Stimulated activated CD4-positive, alpha-beta T cell treated with anti-CD3 and anti-CD28 coated beads, Interleukin-12 subunit alpha, Interleukin-12 subunit beta, amount 100 ng/mL, for 48 hours (primary cell): ENCODE measurements around the gene PLK5.
"Not testable (repeated sequence)": the region's sequence is repeated elsewhere in the genome, so short reads cannot be mapped to it uniquely, and the experiment has no call there.

Experiments used
- DNase-seq, 3 donors: peaks; one replicate each; pipeline ENCODE4 v3.0.0-alpha.2; 2020; ENCODE audit warnings: low read depth in 2 of 3, low spot score in 1 of 3

Gene PLK5

DNA sequence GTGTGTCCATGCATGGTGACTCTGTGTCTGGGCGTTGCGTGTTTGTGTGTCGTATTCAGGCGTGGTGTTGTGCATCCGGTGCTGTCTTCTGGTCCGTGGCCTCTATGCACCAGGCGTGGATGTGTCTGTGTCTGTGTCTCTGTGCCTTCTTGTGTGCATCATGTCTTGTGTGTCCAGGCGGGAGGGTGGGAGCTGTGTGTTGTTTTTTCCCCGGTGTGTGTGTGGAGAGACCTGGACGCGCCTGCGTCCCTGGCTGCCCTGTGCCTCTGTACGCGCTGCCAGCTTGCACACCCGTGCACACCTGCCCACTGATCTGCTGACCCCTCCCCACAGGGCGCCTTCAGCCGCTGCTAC is 1.1 kb downstream of the PLK5 start:
- DNase-seq, result no peak

DNA sequence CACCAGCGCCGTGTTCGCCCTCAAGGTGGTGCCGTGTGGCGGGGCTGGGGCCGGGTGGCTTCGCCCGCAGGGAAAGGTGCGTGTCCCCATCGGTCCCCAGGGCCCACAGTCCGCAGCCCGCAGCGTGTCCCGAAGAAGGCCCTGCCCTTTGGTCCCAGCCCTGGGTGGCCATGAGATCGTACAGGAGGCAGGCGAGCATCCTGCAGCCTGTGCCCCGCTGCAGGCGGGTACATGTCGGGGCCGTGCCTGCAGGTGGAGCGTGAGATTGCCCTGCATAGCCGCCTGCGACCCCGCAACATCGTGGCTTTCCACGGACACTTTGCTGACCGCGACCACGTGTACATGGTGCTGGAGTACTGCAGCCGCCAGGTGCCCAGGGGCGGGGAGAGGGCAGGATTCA is 1.5 kb downstream of the PLK5 start:
- DNase-seq, result no peak

DNA sequence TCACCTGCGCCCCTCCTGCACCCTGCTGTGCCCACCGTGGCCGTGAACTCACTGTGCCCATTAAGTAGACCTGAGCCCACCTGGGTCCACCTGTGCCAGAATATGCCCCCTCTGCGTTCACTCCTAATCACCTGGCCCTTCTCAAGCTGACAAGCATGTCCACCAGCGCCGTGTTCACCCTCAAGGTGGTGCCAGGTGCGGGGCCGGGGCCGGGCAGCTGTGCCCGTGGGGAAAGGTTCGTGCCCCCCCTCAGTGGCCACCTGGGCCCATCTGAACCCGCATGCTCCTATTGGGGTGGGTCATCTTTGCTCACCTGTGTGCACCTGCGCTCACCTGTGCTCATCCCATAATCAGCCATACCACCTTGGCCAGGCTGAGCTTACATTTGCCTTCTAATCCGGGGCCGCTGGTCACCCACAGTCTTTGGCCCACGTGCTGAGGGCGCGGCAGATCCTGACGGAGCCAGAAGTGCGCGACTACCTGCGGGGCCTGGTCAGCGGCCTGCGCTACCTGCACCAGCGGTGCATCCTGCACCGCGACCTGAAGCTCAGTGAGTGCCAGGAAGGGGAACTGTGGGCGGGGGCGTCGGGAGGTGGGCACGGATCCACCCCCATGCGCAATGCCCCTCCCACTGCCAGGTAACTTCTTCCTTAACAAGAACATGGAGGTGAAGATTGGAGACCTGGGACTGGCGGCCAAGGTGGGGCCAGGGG is 2.3 kb downstream of the PLK5 start:
- no peak for DNase-seq

DNA sequence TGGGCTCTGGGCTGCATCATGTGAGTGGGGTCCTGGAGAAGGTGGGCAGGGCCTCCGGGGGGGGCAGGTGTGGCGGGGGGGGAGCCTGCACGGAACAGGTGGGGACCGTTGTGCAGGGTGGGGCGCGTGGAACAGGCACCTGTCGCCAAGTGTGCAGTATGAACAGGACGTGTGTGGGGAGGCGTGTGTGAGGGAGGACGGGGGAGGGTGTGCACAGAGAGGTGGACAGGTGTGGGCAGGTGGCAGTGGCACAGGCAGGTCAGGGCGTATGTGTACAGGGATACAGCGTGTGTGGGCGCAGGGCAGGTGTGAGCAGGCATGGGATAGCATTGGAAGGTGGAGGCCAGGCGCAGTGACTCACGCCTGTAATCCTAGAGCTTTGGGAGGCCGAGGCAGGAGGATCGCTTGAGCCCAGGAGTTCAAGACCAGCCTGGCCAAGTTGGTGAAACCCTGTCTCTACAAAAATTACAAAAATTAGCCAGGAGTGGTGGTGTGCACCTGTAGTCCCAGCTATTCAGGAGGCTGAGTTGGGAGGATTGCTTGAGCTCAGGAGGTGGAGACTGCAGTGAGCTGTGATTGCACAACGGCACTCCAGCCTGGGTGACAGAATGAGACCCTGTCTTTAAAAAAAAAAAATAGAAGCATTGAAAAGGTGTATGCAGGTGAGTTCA is 3.2 kb downstream of the PLK5 start:
- no peak for DNase-seq

DNA sequence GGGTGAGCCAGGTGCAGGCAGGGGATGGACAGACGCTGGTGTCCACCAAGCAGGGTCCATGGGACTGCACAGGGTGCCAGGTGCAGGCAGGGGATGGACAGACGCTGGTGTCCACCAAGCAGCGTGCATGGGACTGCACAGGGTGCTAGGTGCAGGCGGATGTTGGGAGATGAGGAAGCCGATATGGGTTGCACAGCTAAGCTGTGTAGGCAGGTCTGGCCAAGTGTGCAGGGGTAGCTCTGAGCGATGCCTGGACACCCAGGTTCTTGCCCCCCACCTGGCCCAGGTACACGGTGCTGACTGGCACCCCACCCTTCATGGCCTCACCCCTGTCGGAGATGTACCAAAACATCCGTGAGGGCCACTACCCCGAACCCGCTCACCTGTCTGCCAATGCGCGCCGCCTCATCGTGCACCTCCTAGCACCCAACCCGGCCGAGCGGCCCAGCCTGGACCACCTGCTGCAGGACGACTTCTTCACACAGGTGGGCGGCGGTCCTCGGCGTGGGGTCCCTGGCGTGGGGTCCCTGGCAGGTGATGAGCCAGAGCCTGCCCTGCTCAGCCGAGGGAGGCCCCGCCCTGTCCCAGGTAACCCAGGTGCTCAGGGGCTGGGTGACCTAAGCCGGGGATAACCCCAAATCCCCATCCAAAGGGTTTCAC is 3.9 kb downstream of the PLK5 start:
- DNase-seq, result no peak

DNA sequence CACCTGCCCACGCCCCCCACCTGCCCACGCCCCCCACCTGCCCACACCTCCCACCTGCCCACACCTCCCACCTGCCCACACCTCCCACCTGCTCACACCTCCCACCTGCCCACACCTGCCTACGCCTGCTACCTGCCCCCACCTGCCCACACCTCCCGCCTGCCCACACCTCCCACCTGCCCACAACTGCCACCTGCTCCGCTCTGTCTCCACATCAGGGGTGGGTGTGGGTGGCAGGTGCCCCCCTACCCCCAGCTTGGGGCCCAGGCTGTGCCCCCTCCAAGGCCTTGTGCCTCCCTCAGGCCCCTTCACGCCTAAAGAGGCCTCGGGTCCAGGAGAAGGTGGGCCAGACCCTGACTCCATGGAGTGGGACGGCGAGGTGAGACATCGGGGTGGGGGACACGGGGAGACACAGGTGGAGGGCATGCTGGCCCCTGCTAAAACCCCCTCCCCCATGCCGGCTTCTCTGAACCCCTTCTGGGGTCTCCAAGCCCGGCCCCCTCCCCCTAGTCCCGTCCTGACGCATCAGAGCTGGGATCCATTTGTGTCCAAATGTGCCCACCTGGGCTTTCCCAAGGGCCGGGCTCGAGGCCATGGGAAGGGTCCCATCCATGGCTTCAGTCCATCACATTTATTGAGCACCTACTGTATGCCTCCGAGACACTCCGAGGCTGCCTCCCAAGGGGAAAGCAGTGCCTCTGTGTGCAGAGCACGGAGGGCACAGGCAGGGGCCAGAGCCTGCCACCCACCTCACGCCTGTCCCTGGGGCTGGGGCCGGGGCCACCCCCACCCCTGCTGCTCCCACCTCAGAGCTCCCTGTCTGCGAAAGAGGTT is 4.9 kb downstream of the PLK5 start:
- no peak for DNase-seq

DNA sequence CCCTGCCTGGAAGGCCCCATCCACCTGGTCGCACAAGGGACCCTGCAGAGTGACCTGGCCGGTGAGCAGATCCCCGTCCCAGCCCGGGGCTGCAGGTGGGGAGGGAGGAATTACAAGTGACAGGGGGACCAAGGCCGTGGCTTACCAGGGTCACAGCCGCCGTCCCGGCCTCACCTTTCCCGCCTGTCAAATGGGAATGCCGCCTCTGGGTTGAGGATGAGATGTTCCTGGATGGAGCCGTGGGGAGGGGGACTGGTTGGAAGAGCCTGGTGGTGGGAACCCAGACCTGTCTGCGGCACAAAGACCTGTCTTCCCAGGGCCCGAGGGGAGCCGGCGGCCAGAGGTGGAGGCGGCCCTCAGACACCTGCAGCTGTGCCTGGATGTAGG is 5.5 kb downstream of the PLK5 start:
- no peak for DNase-seq

DNA sequence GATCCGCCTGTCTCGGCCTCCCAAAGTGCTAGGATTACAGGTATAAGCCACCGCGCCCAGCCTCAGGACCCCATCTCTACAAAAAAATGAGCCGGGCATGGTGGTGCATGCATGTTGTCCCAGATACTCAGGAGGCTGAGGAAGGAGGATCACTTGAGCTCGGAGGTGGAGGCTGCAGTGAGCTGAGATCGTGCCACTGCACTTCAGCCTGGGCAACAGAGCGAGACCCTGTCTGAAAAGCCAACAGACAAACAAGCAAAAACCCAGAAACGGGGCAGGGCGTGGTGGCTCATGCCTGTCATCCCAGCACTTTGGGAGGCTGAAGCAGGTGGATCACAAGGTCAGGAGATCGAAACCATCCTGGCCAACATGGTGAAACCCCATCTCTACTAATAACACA is 7.0 kb downstream of the PLK5 start:
- not testable (repeated sequence) for DNase-seq

DNA sequence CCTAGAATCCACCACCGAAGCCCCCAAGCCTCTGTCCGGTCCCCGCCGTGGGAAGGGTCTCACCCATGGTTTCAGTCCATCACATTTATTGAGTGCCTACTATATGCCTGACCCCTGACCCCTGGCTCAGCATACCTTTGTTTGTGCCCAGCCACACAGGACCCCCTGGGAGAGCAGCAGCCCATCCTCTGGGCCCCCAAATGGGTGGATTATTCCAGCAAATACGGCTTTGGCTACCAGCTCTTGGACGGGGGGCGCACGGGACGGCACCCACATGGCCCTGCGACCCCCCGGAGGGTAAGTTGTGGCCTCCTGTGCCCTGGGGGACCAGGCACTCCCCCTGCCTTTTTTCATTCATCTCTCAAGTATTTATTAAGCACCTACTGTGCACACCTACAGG is 7.7 kb downstream of the PLK5 start:
- DNase-seq, result no peak

DNA sequence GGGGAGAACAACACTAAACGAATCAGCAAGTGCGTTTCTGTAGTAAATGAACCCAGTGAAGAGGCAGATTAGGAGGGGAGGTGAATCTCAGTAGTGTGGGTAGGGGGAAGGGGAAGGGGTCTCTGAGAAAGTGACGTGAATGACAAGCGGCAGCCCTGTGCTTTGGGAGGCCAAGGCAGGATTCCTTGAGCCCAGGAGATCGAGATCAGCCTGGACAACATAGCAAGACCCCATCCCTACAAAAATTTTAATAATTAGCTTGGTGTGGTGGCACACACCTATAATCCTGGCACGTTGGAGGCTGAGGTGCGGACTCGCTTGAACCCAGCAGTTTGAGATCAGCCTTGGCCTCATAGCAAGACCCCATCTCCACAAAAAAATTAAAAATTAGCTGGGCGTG is 8.1 kb downstream of the PLK5 start:
- no peak for DNase-seq

DNA sequence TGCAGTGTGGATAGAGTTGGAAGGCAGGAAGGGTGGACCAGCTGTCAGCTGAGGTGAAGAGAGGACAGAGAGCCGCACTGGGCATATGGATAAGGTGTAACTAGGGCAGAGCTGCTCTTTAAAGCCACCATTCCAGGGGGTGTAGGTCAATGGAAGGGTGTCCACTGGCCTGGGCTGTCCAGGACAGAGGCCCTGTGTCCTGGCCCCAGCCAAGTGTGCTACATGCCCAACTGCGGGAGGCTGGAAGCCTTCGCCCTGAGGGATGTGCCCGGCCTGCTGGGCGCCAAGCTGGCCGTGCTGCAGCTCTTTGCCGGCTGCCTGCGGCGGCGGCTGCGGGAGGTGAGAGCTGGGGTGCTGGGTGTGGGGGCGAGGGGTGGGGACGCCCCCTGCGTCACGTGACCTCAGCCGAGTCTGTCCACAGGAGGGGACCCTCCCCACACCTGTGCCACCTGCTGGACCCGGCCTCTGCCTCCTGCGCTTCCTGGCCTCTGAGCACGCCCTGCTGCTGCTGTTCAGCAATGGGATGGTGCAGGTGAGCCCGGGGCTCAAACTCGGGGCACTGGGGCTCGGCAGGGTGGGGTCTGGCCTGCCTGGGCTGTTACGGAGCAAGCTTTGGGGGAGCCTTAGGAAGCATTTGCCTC is 9.8 kb downstream of the PLK5 start:
- DNase-seq, result no peak

DNA sequence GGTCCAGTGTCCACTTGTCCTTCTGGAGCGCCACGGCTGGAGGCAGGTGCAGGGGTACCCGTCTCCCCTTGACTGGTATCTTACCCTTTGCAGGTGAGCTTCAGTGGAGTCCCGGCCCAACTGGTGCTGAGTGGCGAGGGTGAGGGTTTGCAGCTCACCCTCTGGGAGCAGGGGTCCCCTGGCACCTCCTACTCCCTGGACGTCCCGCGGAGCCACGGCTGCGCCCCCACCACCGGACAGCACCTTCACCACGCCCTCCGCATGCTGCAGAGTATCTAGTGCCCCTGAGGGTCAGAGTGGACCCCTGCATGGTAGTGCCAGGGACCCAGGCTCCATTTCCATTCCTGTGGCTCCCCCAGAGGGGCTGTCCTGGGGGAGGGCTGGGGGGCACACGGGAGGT is 11.1 kb downstream of the PLK5 start:
- no peak for DNase-seq

DNA sequence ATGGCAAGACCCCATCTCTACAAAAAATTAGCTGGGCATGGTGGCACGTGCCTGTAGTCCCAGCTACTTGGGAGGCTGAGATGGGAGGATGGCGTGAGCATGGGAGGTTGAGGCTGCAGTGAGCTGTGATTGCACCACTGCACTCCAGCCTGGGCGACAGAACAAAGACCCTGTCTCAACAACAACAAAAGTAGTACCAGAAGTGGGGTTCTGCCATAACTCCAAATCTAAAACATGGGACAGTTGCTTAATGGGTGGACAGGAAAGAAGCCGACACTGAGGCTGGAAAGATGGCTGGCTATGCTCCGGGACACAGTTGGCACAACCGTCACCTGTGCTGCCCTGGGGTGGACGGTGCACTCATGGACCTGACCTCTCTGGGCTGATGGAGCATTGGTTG is 11.8 kb downstream of the PLK5 start:
- DNase-seq, result not testable (repeated sequence)

DNA sequence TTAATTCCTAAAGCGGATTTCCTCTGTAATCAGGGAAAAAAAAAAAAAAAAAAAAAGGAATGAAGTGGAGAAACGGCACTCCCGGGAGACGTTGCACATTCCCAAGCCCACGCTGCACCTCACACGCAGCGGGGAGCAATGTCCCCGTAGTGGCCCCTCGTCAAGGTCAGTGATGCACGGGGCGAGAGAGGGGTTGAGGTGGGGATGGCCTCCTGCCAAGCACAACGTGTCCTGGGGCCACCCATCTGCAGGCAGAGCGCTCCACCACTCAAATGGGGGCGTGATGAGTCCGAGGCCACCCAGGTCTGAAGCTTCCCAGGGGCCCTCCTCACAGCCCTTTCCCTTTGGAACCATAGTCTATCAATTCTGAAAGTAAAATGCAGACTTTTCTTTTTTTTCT is 15.1 kb downstream of the PLK5 start:
- DNase-seq, result no peak

DNA sequence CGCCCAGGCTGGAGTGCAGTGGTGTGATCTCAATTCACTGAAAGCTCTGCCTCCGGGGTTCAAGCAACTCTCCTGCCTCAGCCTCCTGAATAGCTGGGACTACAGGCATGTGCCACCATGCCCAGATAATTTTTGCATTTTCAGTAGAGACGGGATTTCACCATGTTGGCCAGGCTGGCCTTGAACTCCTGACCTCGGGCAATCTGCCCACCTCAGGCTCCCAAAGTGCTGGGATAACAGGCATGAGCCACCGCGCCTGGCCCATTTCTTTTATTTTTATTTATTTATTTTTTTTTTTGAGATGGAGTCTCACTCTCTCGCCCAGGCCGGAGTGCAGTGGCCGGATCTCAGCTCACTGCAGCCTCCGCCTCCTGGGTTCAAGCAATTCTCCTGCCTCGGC is 15.9 kb downstream of the PLK5 start:
- DNase-seq, result not testable (repeated sequence)

DNA sequence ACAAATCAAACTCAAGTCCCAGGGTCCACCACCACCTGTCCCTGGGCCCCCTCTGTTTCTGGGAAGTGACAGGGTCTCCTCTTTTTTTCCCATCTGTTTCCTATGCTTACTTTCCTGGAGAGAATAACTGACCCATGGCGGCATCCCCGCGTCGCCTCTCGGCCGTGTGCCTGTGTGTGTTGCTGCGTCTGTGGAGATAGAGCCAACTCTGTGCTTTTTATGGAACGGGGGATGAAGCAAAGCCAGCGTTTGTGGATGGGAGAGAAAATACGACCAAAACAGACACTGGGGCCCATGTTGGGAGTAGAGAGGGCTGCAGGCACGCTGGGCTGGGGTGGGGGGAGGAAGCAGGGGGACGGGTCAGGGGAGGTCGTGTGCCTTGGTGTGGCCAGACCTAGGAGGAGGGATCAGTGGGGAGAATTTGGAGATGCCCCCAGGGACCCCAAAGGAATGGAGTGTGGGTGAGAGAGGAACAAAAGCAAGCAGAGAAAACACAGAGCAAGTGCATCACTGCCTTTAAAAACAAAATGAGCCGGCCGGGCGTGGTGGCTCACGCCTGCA is 16.6 kb downstream of the PLK5 start:
- DNase-seq, result no peak

DNA sequence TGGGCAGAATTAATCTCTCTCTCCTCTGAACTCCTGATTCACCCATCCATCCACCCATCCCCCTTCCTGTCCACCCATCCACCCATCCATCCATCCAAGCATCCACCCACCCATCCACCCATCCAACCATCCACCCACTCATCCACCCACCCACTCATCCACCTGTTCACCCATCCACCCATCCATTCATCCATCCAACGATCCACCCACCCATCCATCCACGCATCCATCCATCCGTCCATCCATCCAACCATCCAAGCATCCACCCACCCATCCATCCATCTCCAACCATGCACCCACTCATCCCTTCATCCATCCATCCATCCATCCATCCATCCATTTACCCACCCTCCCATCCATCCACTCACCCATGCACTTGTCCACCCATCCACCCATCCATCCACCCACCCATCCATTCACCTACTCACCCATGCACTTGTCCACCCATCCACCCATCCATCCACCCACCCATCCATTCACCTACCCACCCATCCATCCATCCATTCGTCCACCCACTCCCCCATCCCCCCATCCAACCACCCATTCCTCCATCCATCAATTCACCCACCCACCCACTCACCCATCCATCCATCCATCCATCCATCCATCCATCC is 25.6 kb downstream of the PLK5 start:
- DNase-seq, result no peak

DNA sequence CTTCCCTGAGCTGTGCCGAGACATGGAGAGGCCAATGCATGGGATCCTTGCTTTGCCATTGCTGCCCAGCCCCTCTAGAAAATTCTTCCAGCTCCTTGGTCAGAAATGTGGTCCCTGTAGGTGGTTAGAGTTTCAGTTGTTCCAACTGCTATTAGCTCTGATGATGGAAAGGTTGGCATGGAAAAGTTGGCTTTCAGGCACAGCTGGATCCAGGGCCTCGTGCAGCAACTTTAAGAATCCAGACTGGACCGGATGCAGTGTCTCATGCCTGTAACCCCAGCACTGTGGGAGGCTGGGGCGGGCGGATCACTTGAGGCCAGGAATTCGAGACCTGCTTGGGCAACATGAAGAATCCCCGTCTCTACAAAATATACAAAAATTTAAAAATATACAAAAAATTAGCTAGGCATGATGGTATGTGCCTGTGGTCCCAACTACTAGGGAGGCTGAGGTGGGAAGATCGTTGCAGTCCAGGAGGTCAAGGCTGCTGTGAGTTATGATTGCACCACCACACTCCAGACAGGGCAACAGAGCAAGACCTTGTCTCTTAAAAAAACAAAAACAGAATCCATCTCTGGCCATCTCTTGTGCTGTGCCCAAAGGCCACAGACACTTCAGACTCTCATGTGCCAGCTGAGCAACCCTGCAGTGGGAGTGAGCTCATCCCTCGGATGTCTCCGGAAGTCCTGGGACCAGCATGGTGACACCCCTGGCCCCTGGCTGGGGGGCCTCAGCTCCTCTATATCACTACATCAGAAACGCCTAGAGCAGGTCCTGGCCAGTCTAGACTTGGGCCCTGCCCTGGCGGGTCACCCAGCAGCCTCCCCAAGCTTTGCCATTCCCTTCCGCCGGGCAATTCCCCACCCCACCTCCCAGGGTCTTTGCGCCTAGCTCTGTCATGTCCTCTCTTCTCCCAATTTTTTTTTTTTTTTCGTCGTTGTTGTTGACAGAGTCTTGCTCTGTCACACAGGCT is 27.5 kb downstream of the PLK5 start:
- no peak for DNase-seq

DNA sequence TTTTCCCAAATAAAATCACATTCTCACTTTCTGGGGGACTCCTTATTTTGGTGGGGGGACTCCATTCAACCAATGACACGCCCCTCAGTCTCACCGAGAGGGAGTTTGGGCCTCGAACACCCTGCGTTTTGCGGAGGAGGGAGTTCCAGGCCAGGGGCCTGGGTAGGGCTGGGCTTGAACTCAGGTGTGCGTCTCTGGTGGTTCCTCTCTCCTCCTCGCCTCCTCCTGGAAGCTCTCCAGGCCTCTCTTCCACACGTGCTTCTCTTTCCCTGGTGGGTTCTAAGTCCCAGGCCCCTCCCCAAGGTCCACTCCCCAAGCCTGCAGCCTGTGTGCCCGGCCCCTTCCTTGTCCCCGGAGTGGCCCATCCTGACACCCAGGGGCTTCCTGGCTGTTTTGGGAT is 29.5 kb downstream of the PLK5 start:
- no peak for DNase-seq
